AG04449 (cell line): ENCODE data around the gene TBCA.

Experiments used
- CTCF ChIA-PET: fragments of 350-600 bp; formaldehyde crosslinking; extraction: SDS; loops from one replicate; lab custom pipeline; 2021; ENCODE audit warnings: antibody characterized with exemption; lab: Yijun Ruan, JAX
- POLR2A ChIA-PET: fragments of 400-600, 350-600 bp; formaldehyde crosslinking; extraction: SDS; loops from one replicate; lab custom pipeline; 2020; ENCODE audit warnings: antibody characterized with exemption, inconsistent platforms; lab: Yijun Ruan, JAX
- DNase-seq: peaks from one replicate; pipeline ENCODE4 v3.0.0-alpha.2; 2010; ENCODE audit warnings: low read depth, low spot score
- H3K4me3 ChIP-seq: 2 replicates; pipeline ENCODE4 v1.5.1; 2011; ENCODE audit warnings: low read depth, mild to moderate bottlenecking, control low read depth, low read length
- TF ChIP-seq, protein P1 (sequence below): IDR thresholded peaks from one replicate; pipeline ENCODE4 v1.5.1; 2011; ENCODE audit warnings: mild to moderate bottlenecking, moderate library complexity, low read length, control low read depth, inconsistent platforms; ENCODE audit not compliant: insufficient read depth; ENCODE audit errors: missing control alignments

Gene TBCA

DNA sequence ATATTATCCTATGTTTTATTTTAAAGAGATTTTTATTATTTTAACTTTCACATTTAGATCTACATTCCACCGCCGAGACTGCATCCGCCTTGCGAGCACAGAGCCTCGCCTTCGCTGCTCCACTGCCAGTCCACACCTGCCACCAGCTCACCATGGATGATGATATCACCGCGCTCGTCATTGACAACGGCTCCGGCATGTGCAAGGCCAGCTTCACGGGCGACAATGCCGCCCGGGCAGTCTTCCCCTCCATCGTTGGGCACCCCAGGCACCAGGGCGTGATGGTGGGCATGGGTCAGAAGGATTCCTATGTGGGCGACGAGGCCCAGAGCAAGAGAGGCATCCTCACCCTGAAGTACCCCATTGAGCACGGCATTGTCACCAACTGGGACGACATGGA is 8.6 kb upstream of the TBCA start:
- ChIA-PET POLR2A (no interaction called here), CTCF (no interaction called here)
- no peak for DNase-seq
- H3K4me3 ChIP-seq, result no peak overlapping the region
- TF ChIP-seq, protein P1, sequence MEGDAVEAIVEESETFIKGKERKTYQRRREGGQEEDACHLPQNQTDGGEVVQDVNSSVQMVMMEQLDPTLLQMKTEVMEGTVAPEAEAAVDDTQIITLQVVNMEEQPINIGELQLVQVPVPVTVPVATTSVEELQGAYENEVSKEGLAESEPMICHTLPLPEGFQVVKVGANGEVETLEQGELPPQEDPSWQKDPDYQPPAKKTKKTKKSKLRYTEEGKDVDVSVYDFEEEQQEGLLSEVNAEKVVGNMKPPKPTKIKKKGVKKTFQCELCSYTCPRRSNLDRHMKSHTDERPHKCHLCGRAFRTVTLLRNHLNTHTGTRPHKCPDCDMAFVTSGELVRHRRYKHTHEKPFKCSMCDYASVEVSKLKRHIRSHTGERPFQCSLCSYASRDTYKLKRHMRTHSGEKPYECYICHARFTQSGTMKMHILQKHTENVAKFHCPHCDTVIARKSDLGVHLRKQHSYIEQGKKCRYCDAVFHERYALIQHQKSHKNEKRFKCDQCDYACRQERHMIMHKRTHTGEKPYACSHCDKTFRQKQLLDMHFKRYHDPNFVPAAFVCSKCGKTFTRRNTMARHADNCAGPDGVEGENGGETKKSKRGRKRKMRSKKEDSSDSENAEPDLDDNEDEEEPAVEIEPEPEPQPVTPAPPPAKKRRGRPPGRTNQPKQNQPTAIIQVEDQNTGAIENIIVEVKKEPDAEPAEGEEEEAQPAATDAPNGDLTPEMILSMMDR, result no peak

DNA sequence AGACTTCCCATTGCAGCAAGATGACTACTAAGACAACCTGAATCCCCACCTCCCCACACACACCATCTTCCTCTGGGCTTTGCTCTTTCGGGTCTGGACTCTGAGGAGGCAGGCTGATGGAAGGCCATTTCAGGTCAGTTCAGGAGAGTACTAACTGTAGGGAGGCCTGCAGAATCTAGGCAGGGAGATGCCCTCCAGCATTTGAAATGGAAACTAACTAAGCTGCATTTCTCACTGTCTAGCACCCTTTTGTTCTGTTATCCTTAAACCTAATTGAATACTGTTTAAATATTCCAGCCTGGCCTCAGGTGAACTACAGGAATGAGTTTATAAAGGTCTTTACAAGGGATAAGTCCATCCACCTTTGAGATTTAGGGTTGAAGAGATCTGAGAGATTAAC is 4.9 kb upstream of the TBCA start:
- no peak for DNase-seq
- TF ChIP-seq, protein P1, result no peak
- ChIA-PET CTCF (no interaction called here), POLR2A (no interaction called here)
- H3K4me3 ChIP-seq, result no peak overlapping the region

DNA sequence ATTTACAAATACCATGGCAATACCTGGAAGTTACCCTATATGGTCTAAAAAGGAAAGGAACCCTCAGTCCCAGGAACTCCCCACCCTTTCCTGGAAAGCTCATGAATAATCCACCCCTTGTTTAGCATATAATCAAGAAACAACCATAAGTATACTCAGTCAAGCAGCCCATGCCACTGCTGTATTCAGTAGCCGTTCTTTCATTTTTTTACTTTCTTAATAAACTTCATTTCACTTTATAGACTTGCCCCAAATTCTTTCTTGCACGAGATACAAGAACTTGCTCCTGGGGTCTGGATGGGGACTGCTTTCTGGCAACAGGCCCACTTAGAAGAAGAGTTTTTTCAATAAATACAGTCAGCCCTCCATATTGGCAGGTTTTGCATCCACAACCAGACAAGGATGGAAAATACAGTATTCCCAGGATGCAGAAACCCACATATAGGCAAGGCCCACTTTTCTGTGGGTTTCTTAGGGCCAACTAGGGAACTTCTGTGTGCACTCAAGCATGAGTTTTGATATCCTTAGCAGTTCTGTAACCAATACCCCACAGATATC is 2.8 kb upstream of the TBCA start:
- DNase-seq, result no peak
- POLR2A ChIA-PET, result no interaction called here
- TF ChIP-seq, protein P1, result no peak
- CTCF ChIA-PET, result no interaction called here
- no peak overlapping the region for H3K4me3 ChIP-seq

DNA sequence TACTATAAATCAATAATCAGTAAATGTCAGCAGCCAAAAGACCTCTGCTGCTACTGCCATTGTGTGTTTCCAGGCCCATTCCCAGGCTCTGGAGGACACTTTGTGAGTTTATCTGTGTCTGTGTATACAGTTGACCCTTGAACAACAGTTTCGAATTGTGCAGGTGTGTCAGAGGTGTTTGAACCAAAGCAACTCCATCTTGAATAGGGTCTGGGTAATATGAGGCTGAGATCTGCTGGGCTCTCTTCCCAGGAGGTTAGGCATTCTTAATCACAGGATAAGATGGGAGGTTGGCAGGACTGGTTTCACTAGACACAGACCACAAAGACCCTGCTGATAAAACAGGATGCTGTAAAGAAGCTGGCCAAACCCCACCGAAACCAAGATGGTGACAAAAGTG is 2.3 kb upstream of the TBCA start:
- TF ChIP-seq, protein P1, result no peak
- POLR2A ChIA-PET, result no interaction called here
- H3K4me3 ChIP-seq, result no peak overlapping the region
- no peak for DNase-seq
- CTCF ChIA-PET, result no interaction called here

DNA sequence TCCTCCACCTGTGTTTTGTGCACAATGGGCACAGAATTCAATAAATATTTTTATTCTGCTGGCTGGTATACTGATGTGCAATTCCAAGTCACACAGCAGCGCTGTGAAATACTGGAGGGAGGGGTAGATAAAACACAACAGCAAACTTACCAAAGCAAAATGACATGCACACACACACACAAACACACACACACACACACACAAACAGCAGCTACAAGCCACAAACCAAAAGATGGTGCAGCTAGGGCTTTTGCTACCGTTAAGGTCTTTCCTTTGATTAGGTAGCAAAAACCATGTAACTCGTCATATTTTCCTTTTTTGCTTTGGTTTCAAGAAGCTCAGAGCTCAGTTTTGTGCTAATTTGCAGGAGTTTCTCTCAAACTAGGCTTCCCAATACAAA is 1.8 kb upstream of the TBCA start:
- DNase-seq, result no peak
- CTCF ChIA-PET, result no interaction called here
- no peak overlapping the region for H3K4me3 ChIP-seq
- TF ChIP-seq, protein P1, result no peak
- POLR2A ChIA-PET, result no interaction called here

DNA sequence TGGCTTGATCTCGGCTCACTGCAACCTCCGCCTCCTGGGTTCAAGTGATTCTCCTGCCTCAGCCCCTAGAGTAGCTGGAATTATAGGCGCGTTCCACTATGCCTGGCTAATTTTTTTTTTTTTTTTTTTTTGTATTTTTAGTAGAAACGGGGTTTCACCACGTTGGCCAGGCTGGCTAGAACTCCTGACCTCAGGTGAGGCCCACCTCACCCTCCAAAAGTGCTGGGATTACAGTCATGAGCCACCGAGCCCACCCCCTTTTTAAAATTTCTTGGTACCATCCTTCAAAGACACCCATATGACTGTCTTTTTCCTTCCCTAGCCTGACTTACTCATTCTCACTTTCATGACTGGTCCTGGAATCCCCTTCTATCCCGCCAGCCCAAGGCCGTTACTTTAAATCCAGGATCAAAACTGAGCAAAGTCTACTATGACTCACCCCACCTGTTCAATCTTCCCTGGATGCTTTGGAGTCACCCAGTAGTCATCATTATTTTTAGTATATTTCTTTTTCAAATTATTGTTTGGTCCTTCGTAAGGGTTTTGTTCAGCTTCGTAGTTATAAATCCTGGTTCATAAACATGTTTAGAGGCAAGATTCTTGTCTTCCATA is 1.2 kb upstream of the TBCA start:
- no peak overlapping the region for H3K4me3 ChIP-seq
- CTCF ChIA-PET, result interaction anchor here (0.7 to 0.9 kb wide), 2 partner anchors 10 to 385 kb away, joined by 3 read pairs; no protein-coding TSS in a partner anchor
- POLR2A ChIA-PET, result interaction anchor here (0.9 kb wide), 1 partner anchor 75 kb away, joined by 4 read pairs; no protein-coding TSS in a partner anchor

More for the DNA sequence above, 1.2 kb upstream of the TBCA start:
- no peak for DNase-seq
- TF ChIP-seq, protein P1, result no peak
